ENCODE data around the gene RHOBTB3.

GRCh38 chr5:95782181-95782580 is 51.0 kb downstream of the RHOBTB3 start:
- TF ChIP-seq EZH2 (IDR thresholded peaks at IDR 0.05): no peak
- no peak for TF ChIP-seq POLR2AphosphoS5 (IDR thresholded peaks at IDR 0.05; ENCODE audit: borderline replicate concordance, low read depth, low read length)
